ENCODE results near the gene WDR43.

The WDR43 gene, protein sequence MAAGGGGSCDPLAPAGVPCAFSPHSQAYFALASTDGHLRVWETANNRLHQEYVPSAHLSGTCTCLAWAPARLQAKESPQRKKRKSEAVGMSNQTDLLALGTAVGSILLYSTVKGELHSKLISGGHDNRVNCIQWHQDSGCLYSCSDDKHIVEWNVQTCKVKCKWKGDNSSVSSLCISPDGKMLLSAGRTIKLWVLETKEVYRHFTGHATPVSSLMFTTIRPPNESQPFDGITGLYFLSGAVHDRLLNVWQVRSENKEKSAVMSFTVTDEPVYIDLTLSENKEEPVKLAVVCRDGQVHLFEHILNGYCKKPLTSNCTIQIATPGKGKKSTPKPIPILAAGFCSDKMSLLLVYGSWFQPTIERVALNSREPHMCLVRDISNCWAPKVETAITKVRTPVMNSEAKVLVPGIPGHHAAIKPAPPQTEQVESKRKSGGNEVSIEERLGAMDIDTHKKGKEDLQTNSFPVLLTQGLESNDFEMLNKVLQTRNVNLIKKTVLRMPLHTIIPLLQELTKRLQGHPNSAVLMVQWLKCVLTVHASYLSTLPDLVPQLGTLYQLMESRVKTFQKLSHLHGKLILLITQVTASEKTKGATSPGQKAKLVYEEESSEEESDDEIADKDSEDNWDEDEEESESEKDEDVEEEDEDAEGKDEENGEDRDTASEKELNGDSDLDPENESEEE

DNA sequence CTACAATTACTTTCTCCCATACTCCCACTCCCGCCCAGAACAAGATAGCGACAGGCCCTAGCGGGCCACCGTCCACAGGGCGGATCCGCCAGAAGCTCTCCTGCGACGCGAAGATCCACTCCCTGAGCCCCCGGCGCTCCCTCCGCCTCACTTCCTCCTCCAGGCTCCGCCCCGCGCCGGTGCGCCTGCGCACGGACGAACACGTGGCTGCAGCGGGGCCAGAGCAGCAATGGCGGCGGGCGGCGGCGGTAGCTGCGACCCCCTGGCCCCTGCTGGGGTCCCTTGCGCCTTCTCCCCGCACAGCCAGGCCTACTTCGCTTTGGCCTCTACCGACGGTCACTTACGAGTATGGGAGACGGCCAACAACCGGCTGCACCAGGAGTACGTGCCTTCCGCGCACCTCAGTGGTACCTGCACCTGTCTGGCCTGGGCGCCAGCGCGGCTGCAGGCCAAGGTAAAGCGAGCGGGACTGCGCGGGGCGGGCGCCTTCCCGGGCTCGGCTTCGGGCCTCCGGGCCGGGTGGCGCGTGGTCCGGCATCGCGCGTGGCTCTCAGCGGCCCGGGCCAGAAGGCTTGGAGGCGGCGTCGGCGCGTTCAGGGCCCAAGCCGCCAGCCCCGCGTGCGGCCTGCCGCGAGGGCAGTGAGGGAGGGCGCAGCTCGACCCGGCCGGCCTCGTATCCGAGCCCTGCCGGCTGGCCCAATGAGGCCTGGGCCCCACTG, at the start of gene WDR43:
Gene WDR43 (plus strand): TSS at position 198 of the 719 bp plus-strand sequence. CDS start 32 bp downstream, at position 230.
- peak; percentile 100 for DNase-seq (ENCODE audit: low read depth, low spot score)

DNA sequence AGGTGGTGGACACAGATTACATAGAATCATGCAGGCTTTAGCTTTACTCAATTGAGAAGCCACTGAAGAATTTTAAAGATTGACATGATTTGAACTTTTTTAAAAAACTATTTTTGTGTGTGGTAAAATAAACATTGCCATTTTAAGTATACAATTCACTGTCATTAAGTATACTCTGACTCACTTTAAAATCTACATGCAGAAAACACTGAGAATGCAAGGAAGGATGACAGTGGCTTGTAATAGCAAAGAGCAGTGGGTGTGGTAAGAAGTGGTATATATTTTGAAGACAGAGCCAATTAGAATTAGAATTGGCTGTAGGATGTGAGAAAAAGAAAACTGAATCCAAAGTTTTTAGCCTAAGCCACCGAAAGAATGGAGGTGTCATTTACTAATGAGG, 39.3 kb upstream of the WDR43 start:
- DNase-seq (ENCODE audit: low read depth, low spot score), result no peak

DNA sequence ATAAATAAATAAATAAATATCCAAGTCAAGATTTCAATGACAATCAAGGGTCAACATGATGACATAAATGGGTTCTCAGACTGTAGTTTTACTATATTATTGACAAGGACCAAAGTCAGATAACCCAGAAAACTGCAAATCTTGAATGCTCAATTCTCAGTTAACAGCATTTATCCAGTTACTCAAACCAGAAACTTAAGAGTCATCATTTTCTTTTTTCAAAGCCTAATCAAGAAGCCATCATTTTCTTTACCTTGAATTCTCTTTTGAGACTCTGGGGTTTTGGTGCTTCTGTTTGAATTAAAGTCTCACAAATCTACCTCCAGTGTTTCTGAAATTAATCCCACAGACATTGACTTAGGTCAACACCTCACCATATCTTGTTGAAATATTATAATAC, 38.5 kb upstream of the WDR43 start:
- no peak for DNase-seq (ENCODE audit: low read depth, low spot score)

DNA sequence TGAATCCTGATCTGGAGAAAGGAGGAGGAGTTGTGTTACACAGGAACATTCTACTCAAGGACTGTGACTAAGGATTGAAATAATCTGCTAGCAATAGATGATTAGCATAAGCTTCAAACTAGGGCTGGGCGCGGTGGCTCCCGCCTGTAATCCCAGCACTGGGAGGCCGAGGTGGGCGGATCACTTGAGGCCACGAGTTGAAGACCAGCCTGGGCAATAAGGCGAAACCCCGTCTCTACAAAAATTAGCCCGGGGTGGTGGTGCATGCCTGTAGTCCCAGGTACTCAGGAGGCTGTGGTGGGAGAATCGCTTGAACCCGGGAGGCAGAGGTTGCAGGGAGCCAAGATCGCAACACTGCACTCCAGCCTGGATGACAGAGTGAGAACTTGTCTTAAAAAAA, 25.9 kb upstream of the WDR43 start:
- DNase-seq (ENCODE audit: low read depth, low spot score), result peak; percentile 58

DNA sequence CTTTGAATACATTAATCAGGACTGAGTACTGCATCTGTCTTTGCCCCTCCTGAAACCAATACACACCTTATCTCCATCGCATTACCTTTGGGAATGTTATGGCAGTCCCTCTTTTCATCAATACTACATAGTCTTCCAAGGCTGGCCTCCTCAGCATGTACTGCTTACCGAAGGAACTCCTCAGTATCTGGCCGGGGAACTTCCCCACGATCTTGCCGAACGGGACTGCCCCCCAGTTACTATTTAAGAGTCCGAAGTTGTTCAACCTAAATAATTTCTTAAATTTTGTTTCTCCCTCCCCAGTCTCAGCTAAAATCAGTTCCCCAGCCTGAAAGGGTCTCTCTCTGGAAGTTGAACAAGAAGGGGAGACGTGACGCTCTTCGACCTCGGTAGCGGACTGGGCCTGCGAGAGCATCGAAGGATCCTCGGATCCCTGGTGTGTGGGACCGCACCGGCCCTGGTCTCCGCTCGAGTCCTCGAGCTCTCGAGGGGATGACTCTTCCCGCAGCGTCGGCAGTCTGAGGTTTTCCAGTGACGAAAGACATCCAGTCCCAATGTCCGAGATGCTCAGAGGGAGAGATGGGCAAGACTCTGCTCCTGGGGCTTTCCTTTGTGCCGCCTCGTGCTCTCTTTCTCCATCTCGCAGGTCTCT, 24.8 kb upstream of the WDR43 start:
- DNase-seq (ENCODE audit: low read depth, low spot score), result no peak

DNA sequence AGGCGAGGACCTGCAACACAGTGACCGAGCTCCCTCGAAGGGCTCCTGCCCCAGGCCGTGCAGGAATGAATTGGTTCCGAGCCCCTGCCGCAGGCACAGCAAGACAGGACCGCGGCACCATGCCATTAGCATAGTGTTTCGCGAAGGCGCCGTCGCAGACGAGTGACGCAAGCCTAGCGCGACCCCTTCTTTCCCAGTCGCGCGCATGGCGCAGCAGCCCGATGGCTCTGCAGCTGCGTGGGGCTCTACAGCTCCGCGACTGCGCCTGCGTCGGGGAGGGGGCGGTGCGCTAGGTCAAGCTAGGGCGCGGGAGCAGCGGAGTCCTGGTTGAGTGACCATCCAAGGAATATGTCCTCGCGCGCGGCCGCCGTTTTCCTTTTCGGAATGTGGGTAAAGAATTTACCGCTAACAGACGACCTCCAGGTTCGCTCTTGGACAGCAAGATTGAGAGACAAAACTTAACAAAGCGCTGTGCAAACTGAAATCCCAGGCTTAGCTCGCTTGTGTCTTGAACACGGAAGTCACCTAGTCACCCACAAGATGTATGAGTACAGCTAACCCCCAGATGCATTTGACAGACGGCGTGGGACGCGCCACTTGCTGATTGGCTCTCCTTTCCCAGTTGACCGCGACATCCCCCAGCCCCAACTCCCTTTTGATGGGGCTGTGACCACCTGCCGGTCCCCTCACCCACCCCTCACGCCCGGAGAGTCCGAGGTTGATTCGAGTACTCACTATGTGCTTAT, 24.1 kb upstream of the WDR43 start, which contains the start of gene TRMT61B:
Gene TRMT61B (minus strand): TSS at position 164 of the 746 bp plus-strand sequence. CDS start 32 bp downstream, at position 132.
- peak; percentile 98 for DNase-seq (ENCODE audit: low read depth, low spot score)

DNA sequence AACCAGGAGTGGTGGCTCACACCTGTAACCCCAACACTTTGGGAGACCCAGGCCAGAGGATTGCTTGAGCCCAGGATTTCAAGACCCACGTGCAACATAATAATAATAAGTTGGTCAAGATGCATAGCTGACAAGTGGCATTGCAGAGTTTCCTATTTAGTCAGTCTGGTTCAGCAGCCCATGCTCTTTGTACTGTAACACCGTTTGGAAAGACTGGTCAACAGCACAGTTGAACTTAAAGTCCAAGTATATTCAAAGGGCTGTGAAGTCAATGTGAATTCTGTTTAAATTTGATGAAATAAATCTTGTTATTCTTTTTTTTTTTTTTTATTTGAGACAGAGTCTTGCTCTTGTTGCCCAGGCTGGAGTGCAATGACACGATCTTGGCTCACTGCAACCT, 22.8 kb upstream of the WDR43 start:
- DNase-seq (ENCODE audit: low read depth, low spot score), result no peak

DNA sequence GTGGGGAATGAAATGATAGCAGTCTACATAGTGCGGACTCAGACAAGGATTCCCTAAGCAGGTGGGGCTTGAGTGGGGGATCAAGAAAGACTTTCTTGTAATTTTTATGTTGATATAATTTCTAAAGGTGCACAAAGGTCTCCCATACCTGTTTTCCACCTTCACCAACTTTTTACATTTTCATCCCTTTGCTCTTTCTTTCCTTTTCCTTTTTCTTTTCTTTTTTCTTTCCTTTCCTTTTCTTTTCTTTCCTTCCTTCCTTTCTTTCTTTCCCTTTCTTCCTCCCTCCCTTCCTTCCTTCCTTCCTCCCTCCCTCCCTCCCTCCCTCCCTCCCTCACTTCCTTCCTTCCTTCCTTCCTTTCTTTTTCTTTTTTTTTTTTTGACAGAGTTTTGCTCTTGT, 14.3 kb upstream of the WDR43 start:
- DNase-seq (ENCODE audit: low read depth, low spot score), result no peak

DNA sequence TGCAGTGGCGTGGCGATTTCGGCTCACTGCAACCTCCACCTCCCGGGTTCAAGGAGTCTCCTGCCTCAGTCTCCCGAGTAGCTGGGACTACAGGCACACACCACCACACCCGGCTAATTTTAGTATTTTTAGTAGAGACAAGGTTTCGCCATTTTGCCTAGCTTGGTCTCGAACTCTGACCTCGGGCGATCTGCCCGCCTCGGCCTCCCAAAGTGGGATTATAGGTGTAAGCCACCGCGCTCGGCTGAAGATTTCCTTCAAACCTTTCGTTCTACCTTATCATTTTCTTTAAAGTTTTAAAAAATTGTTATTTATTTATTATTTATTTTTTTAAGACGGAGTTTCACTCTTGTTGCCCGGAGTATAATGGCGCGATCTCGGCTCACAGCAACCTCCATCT, 979 bp upstream of the WDR43 start:
- no peak for DNase-seq (ENCODE audit: low read depth, low spot score)

DNA sequence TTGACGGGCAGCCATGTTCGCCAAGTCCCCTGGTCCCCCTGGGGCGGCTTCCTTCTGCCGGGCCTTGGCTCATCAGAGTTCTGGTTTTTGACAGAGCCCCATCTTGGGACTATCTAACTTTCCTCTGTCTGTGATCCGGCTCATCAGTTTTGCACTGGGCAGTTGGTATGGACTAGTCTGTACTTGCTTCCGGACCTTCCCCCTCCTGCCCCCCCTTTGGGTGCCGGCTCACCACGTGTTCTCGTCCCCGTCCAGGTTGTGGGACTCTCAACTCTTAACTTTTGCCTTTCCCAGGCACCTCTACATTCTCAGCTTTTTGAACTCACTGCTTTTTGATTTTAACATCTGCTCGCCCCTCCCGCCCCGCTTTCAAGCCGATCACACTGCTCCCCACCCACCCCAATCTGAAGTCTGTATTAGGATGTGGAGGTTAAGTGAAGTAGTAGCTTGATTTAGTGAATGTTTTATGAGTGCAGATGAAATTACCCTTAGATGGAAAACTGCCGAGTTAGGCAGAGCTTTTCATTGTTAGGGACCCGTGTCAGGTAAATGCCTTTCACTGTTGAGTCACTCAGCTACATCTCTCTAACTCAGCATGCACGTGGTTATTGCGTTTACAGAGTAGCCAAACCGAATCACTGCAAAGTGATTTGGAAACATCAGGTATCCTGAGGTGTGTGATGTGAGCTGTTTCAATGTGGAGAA, 874 bp downstream of the WDR43 start:
- no peak for DNase-seq (ENCODE audit: low read depth, low spot score)

DNA sequence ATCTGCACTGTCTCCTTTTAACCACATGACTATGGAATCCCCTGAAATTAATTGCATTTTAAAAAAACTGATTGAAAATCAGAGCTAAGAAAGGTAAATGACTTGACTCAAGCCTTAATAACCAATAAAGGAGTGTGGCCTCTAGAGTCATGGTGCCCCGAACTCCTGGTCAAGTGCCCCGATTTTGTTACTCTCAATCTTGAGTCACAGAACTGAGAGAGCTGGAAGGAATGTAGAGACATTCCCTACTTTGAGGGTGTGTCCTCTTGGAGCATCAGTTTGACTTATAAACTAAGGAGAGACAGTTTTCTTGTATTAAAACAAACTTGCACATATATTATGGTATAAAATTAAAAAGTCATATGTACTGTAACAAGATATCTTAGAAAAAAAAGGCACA, 2.4 kb downstream of the WDR43 start:
- no peak for DNase-seq (ENCODE audit: low read depth, low spot score)

DNA sequence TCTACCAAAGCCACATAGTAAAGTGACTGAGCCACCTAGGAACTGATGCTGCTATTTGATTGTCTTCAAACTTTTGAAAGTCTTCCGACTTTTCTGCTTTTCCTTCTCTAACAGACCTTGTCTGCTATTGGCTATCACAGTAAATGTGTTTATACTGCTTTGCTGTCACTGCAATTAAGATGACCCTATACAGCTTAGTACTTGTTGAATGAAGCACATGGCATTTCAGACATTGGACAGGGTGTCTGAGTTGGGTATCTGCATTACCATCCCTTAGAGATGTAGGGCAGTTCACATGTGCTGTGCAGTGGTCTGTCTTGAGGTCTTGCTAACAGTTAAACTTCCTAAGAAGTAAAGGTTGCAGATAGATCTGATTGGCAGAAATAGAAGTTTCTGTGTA, 3.6 kb downstream of the WDR43 start:
- no peak for DNase-seq (ENCODE audit: low read depth, low spot score)

DNA sequence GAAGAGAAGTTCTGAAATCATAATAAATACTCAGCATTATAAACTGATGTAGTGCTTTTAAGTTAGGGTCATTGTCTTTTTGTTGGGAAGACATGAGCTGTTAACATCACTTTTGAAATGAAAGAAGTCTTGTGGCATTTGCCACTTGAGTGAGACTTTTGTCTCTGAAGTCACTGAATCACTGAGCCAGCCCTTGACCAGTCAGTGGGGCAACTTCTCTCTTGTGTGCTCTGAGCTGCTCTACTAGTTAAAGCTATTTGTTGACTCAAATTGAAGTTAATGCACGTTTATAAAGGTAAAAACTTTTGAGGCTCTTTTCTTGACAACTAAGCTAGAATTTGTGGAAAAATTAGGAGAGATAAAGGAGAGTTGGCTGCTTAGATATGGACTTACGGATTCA, 6.7 kb downstream of the WDR43 start:
- no peak for DNase-seq (ENCODE audit: low read depth, low spot score)

DNA sequence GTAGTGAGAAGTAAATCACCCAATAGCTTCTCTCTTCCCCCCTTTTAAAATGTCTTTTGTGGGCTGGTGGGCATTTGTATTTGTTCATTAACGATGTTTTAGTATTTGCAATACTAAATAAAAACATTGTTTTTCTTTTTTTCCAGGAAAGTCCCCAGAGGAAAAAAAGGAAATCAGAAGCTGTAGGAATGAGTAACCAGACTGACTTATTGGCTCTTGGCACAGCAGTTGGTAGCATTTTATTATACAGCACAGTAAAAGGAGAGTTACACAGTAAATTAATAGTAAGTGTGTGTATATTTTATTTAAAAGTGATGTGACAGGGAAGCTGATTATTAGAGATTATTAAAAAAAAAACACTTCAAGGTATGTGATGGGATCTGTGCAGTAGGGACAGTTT, 7.4 kb downstream of the WDR43 start:
- no peak for DNase-seq (ENCODE audit: low read depth, low spot score)

DNA sequence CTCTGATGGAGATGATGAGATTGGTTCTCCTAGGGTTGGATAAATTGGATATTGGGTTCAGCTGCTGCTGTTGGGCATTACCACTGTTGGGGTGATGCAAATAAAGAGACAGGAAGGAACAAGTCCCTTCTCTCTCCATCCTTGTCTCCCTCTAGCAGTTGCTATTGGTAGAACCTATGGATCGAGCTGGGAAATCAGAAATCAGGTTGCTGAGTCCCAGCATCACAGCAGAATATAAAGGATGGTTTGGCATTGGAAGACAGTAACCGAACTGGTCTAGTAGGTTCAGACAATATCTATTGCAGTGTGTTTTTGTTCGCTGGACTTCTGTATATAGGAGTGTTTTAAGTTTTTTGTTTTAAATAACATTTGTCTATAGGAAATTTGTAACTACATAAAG, 8.1 kb downstream of the WDR43 start:
- no peak for DNase-seq (ENCODE audit: low read depth, low spot score)

DNA sequence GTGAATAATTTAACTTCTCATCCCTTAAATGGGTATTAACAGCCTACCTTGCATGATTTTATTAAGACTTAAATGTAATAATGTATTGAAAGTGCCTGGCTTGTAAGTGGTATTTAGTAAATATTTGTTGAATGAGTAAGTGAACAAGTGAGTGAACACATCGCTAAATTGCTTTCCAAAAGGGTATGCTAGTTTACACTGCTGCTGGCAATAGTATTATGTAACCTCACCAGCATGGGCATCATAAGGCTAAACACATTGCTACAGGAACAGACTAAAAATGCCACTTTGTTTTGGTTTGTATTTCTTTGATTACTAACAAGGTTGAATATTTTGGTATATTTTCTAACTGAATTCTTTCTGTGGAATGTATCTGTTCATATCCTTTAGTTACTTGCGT, 9.8 kb downstream of the WDR43 start:
- no peak for DNase-seq (ENCODE audit: low read depth, low spot score)

DNA sequence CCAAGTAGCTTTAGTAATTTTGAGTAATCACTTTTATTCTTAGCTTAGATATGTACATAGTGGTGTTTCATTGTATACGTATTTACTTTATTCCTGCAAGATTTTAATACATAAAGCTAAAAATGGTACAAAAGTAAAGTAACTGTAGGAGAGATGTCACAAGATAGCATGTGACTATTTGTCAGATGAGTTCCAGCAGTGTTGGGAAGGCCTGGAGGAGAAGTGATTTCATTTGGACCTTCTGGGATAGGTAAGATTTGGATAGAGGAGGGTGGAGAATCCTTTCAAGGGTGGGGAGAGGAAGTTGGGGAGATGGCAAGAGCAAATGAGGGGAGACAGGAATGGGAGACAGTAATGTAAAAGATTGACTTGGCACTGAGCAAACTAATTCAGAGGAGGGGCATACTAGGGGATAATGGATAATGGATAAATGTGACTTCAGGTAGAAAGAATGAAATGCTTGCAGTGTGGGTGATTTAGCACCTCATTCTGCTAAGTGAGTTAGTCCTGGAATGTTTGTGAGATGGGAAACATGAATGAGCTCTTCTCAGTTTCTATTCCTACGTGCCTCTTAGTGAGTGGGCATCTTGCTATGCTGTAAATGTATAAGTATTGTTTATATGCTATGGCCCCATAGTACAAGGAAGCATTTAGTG, 10.5 kb downstream of the WDR43 start:
- DNase-seq (ENCODE audit: low read depth, low spot score), result no peak

DNA sequence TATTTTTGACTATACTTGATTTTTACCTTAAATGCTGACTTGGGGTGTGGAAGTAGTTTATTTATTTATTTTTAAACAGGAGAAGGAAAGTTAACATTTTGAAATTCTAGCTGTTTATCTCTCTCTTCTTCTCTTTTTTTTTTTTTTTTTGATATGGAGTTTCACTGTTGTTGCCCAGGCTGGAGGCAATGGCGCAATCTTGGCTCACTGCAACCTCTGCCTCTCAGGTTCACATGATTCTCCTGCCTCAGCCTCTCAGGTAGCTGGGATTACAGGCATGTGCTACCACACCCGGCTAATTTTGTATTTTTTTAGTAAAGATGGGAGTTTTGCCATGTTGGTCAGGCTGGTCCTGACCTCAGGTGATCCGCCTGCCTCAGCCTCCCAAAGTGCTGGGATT, 11.1 kb downstream of the WDR43 start:
- no peak for DNase-seq (ENCODE audit: low read depth, low spot score)

DNA sequence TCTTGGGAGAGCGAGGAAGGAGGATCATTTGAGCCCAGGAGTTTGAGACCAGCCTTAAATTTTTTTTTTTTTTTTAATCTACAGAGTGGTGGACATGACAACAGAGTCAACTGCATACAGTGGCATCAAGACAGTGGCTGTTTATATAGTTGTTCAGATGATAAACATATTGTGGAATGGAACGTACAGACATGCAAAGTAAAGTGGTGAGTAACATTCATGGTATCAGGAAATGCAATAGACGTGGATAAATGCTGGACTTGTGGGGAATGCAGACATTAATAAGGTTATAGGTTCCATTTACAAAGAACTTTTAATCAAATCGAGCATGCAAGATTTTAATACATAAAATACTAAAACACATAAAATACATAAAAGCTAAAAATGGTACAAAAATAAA, 11.9 kb downstream of the WDR43 start:
- no peak for DNase-seq (ENCODE audit: low read depth, low spot score)

DNA sequence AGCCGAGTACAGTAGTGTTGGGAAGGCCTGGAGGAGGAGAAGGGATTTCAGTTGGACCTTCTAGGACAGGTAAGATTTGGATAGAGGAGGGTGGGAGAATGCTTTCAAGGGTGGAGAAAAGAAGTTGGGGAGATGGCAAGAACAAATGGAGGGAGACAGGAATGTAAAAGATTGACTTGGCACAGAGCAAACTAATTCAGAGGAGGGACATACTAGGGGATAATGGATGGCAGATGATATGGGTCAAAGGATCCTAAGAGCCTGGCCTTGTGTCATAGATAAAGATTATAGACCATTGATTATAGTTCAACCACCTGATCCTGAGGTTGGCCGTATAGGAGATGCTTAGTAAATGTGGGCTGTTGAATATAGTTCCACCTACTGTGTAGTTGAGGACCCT, 12.4 kb downstream of the WDR43 start:
- DNase-seq (ENCODE audit: low read depth, low spot score), result no peak
